ENCODE results near the gene MCTP1.
"Not testable (repeated sequence)": the region's sequence is repeated elsewhere in the genome, so short reads cannot be mapped to it uniquely, and the experiment has no call there.

MCTP1 gene

DNA sequence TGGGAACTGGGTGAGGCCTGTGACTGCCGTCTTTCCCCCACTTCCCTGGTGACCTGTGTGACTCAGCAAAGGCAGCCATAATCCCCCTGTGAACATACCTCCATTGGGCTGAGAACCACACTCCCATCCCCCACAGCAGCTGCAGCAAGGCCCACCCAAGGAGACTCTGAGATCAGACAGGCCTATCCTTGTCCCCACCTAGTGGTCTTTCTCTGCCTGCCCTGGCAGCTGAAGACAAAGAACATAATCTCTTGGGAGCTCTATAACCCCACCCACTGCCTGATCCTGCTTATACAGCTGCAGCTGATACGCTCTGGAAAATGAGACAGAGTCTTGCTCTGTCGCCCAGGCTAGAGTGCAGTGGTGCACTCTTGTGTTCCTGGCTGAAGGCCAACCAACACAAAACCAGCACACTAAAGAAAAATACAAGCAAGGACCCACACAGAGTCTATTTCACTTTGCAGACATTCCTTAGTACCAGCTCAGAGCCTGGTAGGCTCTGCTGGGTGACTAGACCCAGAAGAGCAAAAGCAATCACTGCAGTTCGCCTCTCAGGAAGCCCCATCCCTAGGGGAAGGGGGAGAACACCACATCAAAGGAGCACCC lies 106.7 kb downstream of the MCTP1 start:
- no peak for DNase-seq

DNA sequence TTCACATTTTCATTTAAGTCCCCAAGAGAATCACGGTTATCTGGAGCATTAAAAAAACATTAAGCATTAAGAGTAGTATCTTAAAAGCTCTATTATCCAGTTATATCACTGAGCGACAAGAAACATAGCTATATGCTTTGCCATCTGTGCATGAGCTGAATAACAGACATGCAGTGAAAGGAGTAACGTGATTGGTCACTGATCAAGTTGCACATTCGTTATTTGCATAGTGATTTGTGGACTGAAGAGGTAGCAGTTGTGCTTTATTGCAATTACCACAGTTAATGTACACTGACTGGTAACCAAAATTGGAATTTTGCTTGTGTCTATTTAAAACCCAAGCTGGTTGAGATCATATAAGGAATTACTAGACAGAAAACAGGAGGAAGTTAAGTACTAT lies 107.4 kb downstream of the MCTP1 start:
- DNase-seq: no peak

DNA sequence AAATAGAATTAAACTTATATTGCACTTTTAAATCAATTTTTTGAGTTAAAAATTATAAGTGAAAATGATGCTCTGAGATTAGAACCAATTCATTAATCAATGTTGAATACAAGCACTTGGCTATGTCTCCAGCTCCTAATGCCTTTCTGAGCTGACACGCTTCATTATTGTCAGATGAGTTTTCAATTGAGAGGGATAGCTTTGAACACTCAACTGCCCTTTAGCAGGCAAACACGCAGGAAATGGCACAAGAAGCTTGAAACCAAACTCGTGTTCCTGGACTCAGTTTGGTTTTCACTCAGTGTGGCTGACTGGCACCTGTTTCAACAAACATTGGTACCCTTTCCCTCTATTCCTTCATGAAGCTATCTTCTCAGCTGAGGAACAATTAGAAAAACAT lies 109.8 kb downstream of the MCTP1 start:
- no peak for DNase-seq

DNA sequence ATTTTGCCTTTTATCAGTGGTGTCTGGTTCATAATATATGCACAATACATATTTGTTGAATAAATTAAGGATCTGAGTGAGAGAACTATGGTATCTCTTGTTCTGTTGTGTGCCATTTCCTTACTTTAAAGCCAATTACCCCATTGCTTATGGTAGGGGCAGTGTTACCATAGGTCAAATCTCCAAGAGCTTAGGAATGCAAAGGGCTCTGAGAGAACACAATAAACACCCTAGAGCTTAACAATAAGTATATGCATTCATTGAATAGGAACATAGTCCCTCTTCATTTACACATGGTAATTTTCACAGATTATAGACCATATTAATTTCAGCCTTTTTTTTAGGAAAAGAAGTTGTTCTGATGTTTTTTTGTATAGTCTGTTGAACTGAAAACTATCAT lies 112.2 kb downstream of the MCTP1 start:
- no peak for DNase-seq

DNA sequence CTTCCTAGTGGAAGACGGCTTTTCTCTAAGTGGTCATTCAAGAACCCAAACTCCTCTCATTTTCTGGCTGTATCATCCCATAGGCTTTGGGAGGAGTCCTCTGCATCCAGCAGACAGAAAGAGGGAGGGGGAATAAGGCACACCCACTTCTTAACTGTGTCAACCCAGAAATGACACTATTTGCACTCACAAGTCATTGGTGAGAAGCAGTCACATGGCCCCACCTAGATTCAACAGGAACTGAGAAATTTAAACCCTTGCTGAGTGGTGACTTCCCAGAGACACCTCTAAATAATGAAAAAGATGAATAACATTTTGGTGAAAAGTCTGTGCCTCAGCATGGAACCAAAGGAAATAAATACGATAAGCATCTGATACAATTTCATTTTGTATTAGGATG lies 120.0 kb downstream of the MCTP1 start:
- no peak for DNase-seq

DNA sequence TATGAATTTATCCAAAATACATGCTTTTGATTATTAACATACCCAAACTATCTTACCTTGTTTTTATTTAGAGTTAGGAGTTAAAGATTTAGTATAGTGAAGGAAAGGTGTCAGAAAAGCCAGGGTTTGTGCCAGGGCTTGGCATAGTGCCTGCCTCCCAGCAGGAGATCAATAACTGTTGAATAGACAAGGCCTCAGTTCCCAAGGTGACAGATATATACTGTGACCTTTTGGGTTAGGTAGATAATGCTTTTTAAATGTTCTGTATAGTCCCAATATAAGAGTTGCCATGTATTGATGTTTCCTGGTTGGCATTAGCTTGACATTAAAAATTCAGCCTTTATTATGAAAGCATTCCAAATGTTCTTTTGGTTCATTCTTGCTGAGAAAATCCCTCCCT lies 121.8 kb downstream of the MCTP1 start:
- peak; percentile 53 for DNase-seq

DNA sequence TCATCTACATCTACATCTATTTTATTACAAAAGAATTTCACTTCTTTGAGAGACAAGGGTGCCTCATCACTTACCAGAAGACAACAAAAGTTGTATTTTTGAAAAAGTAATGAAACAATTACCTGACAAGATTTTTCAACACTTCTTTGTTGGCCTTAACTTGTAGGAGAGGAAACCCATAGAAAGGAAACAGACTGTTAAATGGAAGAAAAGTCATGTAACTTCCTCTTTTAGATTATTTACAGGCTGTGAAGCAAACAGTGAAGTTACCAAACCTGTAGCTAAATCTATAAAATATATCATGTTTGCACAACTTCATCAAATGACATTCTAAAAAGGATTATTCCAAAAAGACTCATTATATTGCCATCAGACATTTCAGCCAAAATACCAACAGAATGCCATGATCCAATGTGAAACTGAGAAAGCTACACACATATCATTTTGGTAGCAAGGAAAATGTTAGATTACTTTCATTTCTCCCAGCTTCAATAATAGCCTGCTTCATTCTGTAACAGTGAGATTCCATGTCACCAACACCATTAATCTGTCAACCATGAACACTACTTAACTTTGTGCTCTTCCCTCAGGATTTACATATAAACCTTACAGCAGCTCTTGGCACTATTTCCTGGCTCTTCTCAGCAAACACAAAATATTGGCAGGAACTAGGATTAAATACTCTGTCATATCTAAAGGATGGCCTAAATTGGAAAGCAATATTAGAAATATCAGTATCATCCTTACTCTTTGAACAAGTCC lies 122.5 kb downstream of the MCTP1 start:
- DNase-seq: peak; percentile 10

DNA sequence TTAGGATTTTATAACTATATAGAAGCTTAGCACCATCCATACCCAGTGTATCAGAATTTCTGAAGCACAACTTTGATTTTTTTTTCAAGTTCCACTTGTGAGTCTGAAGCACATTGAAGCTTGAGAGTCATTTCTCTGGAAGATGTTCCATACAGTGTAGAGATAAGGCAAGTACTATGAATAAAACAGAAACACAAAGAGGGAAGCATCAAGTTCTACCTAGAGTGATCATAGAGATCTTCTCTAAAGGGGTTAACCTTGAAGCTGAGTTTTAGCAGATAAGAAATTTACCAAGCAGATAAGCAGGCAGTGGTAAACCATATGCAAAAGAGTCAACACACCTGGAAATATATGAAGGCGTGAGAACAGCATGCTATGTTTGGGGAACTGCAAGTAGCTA lies 125.3 kb downstream of the MCTP1 start:
- no peak for DNase-seq

DNA sequence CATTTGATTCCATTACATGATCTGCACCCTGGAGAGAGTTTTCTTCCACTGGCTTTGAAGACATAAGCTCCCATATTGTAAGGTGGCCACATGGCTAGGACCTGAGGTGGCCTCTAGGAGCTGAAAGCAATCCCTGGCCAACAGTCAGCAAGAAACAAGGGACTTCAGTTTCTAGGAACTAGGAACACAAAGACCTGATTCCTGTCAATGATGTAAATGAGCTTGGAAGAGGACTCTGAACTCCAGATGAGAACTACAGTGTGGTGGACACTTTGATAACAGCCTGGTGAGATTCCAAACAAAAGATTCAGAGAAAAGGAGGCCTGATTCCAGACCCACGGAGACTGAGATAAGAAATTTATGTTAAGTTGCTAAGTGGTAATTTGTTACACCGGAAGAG lies 129.0 kb downstream of the MCTP1 start:
- DNase-seq: no peak

DNA sequence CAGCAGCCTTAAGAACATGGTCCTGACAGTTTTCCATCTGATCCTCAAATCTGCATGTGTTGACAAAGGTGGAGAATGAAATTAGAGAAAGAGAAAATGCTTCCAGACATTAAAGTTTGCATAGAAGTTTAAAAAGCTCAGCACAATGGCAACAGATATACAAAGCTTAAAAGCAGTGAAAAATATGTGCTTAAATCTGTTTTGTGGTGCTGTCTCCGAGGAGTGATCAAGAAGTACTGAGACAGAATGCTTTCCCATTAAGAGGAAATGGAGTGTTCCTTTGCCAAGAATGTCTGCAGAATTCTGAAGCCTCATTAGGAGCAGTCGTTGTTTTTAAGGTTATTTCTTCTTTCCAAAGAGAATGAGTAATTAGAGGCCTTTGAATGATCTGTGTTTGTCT lies 131.4 kb downstream of the MCTP1 start:
- DNase-seq: no peak

DNA sequence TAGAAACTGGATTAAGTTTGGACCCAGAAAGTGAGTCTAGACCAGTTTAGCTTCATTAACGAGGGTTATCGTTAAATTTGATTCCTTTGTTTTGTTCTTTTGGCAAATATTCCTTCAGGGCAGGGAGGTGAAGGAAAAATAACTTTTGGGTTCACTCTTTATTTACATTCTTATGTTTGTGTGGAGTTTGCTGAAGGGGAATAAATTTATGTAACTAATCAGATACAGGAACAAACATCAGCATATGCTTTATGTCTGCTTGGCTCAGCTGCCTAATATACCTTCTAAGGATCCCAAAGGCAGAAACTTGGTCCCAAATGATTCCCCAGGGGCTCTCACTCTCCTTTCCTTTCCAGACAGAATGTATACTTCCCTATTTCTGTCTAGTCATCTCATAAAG lies 132.4 kb downstream of the MCTP1 start:
- DNase-seq: no peak

DNA sequence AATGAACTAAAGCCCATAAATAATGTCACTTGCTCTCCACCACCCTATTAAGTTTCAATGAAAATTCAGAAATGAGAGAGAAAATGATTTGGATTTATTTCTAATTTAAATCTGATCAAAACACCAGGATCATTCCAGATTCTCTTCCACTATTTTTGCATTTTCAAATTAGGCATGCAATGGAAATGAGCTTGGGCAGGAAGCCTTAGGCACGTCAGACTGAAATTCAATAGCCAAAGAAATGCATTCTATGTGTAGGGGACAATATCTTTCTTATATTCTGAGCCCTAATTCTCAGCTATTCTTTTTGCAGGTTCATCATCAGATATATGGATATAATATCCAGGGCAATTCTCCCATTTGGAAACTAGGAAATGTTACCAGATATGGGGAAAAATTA lies 132.8 kb downstream of the MCTP1 start:
- no peak for DNase-seq

DNA sequence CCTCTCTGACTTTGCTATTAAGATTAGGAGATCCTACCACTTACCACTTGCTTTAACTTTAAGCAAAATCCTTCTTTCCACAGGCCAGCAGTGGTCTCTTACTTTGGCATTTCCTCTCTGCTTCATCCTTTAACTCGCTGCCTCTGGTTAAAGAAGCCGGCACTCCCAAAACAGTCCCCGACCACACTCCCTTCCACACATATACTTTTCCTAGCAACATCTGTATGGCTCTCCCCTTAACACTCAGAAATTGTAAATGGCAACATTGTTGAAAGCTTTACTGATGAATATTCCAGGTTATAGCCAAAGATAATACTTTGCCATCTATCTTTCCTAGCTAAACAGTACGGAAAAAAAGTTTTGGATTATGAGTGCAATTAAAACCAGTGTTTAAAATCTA lies 133.2 kb downstream of the MCTP1 start:
- DNase-seq: no peak

DNA sequence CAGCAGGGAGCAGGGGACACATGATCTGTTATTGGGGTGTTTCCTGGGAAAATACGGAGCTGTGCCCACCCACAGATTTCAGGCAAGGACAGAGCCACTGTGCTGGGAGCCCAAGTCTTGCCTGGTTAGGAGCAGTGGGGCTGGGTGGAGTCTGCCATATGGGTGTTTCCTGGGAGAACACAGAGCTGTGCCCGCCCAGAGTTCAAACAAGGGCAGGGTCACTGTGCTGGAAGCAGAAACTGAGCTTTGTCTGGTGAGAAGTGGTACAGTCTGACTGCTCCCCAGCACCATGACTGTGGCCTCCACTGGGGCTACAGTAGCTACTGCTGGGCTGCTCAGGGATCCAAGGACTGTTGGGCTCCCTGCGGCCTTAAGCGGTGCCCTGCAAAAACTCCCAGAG lies 135.5 kb downstream of the MCTP1 start:
- no peak for DNase-seq

DNA sequence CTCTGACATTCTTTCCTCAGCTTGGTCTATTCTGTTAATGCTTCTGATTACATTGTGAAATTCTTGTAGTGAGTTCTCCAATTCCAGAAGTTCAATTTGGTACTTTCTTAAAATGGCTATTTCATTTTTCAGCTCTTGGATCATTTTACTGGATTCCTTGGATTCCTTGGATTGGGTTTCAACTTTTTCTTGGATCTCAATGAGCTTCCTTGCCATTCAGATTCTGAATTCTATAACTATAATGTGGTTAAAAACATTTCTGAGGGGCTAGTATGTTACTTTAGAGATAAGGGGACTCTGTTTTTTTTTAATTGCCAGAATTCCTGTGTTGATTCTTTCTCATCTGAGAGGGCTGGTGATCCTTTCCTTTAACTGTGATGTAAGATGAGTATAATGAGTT lies 136.4 kb downstream of the MCTP1 start:
- no peak for DNase-seq

DNA sequence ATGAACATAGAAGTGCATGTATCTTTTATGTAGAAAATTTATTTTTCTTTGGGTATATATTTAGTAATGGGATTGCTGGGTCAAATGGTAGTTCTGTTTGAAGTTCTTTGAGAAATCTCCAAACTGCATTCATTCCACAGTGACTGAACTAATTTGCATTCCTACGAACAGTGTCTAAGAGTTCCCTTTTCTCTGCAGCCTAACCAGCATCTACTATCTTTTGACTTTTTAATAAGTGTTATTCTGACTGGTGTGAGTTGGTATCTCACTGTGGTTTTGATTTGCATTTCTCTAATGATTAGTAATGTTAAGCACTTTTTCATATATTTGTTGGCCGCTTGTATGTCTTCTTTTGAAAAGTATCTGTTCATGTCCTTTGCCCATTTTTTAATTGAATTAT lies 141.0 kb downstream of the MCTP1 start:
- not testable (repeated sequence) for DNase-seq

DNA sequence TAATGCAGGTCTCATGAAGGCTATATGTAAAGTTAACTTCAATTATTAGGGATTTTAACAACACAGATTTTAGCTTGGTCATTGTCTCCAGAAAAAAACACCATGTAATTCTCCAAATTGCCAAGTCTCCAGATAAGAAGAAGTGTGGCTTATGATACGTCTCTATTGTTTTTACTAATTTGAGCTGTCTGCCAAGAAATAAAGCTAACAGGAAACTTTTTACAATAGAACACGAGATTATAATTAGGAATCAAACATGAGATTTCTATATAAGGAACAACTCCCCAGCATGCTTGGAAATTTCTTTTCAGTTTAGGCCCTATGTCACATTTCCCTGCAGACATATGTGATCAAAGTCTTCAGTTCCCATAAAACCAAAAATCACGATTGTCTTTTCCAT lies 142.7 kb downstream of the MCTP1 start:
- DNase-seq: no peak

DNA sequence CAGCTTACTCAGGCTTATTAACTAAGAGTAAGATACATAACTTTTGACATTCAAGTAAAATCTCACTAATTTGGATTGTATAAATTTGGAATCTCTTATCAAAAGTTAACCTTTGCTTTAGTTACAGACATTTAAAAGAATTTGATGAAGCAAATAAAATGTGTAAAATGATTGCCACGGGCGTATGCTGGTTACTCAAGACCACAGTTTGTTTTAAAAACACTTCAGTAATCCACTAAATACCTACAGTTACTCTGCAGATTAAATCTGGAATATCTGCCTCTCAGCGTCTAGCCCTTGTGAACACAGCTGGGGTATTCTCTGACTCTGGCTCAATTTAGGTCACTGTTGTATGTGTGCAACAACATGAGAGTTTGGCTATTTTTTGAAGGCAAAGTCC lies 143.8 kb downstream of the MCTP1 start:
- DNase-seq: no peak

DNA sequence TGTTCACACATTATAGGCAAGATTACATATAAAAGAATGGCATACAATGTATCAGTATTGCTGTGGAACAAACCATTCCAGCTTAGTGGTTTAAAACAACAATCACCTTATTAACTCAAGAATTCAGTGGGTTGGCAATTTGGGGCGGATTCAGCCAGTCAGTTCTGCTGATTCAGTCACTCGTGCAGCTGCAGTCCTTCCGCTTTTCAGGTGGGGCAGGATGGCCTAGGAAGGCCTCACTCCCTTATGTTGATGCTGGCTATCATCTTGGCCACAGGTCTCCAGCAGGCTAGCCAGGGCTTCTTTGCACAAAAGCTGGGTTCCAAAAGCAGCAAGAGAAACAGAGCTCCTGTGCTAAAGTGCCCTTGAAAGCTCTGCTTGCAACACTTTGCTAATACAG lies 150.6 kb downstream of the MCTP1 start:
- DNase-seq: no peak

DNA sequence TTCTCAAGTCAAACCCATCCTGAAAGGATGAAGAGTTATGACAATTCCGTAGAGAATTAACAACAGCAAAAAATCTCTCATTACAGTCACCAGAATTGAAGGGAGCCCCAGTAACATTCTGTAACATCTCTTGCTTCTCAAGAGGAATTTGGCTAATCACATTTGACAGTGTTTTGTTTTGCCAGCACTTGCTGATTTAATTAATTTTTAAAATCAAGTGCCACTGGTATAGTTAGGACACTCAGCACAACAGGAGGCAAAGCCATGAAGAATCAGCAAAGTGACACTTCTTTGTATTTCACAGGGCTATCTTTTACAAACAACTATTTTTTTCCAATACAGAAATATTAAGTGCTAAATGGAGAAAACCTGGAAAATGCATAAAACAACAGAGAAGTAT lies 152.8 kb downstream of the MCTP1 start:
- no peak for DNase-seq

DNA sequence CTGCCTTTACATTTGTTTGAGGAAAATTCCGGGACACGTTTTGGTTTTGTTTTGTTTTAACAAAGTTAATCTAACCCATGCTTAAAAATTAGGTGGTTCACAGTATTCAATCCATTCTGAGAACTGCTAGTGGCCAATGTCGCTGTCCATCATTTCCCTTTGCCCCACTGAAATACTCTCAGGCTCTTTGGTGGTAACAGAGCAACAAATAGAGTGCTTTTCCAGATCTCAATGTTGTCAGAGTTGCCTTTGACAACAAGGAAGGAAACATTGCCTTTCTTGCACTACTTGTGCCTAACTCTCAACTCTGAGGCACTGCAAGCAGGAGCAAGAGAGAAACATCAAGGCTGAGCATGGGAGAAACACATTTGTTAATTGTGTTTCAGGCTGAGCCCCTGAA lies 154.0 kb downstream of the MCTP1 start:
- DNase-seq: no peak

DNA sequence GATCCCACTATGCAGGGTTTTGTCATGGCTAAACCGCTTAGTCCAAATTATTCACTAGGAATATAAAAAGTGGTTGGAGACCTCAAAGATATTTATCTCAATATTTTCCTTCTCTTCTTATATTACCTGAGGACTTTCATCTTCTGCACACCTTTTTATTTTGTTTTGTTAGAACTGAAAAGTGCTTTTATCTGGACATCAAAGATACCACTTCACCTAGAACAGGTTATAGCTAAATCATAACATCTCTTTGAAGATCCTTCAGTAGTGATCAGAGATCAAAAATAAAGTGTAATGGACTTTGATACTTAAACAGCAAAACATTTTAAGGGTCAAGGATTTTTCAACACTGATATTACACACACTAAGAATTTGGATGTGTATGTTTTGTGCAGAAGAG lies 160.2 kb downstream of the MCTP1 start:
- no peak for DNase-seq

DNA sequence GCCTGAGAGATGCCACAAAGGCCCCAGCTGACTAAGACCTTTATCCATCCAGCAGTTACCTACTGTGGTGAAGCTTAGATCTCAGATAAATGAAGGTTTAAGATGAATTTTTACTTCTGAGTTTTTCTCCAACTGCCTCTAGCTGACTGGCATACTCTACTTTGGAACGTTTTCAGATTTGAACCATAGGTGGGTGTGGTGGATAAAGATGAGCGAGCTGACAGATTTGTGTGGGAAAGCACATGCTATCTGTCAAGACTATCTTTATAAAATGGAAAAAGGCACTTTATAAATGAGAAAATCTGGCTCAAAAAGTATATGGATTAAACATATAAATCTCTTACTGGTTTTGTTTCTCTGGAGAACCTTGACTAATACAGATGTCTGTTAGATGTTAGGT lies 160.8 kb downstream of the MCTP1 start:
- no peak for DNase-seq

DNA sequence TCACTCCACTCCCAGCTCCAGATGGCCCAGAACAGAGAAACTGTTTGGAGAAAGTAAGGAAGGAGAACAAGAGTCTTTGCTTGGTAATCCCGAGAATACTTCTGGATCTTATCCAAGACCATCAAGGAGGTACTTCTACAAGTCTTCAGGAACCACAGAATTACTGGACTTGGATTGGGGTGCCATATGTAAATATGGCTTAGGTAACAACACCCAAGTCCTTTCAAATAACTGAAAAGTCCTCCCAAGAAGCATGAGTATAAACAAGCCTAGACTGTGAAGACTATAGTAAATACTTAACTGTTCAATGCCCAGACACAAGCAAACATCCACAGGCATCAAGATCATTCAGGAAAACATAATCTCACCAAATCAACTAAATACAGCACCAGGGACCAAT lies 170.0 kb downstream of the MCTP1 start:
- DNase-seq: no peak

DNA sequence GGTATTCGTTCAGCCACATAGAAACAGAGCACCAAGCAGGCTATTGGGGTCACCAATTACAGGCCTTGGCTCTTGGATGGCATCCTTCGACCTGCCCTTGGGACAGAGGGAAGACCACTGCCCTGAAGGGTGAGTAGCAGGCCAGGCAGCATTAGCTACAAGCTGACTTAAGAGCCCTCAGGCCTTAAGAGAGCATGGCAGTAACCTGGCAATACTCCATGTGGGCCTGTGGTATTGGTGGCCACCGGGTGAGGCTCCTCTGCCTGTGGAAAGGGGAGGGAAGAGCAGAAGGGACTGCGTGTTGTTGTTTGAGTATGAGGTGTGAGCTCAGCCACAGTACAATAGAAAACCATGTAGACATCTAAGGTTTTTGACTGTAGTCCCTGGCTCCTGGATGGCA lies 170.6 kb downstream of the MCTP1 start:
- DNase-seq: no peak

Measured in NCI-H748 treated with DMSO at 0.1 percent for 48 hours (cell line).